NK-92 treated with Interleukin-12 subunit alpha and Interleukin-12 subunit beta, amount 100 ng/mL, for 24 hours (cell line): Measurements from ENCODE around the gene MYO9B.
"Not testable (repeated sequence)": the region's sequence is repeated elsewhere in the genome, so short reads cannot be mapped to it uniquely, and the experiment has no call there.

ENCODE experiments used
- DNase-seq: peaks from one replicate; lab custom pipeline; 2025; lab: John Stamatoyannopoulos, UW

Gene MYO9B

GRCh38 chr19:17145546-17146497 lies 70.2 kb downstream of the MYO9B start:
- DNase-seq = no peak

DNA sequence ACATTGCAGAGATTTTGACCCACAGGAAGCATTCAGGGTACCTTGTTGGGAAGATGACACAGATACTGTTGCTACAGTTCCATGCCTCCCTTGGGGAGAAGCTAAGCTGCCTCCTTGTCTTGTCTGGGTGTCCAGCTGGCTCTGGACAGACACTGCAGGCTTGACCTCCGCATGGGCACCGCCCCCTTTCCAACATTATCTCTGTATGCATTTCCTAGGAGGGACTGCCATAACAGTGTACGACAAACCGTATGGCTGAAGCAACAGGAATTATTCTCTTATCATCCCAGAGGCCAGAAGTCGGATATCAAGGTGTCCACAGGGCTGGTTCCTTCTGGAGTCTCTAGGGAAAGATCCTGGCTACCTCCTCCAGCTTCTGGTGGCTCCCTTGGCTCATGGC lies 72.6 kb downstream of the MYO9B start:
- no peak for DNase-seq

- DNase-seq = no peak
Observed at GRCh38 chr19:17149393-17150135, 74.0 kb downstream of the MYO9B start.

DNA sequence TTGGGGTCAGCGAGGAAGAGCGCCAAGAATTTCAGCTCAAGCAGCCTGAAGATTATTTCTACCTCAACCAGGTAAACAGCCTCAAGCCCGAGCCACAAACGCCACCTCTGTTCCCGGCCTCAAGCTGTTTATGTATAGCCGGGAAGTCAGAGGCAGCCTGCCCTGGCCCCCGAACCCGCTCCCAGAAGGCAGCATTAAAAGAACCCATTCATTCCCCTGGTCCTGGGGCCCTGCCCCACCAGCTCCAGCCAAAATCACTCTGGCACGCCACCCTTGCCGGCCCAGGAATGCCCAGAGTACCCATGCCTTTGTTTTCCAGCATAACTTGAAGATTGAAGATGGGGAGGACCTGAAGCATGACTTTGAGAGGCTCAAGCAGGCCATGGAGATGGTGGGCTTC lies 78.4 kb downstream of the MYO9B start:
- DNase-seq = no peak

DNA sequence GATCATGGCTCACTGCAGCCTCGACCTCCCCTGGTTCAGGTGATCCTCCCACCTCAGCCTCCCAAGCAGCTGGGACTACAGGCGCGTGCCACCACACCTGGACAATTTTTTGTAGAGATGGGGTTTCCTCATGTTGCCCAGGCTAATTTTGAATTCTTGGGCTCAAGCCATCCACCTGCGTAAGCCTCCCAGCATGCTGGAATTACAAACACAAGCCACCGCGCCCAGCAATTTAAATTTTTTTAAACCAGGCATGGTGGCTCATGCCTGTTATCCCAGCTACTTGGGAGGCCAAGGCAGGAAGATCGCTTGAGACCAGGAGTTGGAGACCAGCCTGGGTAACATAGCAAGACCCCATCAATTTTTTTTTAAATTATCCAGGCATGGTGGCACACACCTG lies 79.7 kb downstream of the MYO9B start:
- no peak for DNase-seq

GRCh38 chr19:17156296-17156946 lies 80.8 kb downstream of the MYO9B start:
- no peak for DNase-seq

DNA sequence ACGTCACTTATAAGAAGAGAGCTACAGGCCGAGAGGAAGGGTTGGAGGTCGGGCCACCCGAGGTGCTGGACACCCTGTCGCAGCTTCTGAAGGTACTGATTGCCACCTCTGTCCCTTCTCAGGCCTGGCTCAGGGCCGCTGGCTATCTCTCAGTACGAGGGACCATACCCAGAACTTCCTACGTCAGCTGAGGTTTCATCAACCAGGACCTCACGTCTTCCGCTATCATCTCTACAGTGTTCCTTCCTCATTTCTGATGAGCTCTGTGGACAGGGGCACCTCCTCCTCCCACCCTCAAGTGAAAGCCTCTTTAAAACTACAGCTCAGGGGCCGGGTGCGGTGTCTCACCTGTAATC lies 81.3 kb downstream of the MYO9B start:
- DNase-seq = no peak

- DNase-seq = no peak
Observed at GRCh38 chr19:17158584-17158983, 83.0 kb downstream of the MYO9B start.

GRCh38 chr19:17159466-17160393 lies 84.2 kb downstream of the MYO9B start:
- no peak for DNase-seq

GRCh38 chr19:17160908-17161307 lies 85.3 kb downstream of the MYO9B start:
- no peak for DNase-seq

- DNase-seq = not testable (repeated sequence)
Observed at GRCh38 chr19:17162131-17162530, 86.6 kb downstream of the MYO9B start.

DNA sequence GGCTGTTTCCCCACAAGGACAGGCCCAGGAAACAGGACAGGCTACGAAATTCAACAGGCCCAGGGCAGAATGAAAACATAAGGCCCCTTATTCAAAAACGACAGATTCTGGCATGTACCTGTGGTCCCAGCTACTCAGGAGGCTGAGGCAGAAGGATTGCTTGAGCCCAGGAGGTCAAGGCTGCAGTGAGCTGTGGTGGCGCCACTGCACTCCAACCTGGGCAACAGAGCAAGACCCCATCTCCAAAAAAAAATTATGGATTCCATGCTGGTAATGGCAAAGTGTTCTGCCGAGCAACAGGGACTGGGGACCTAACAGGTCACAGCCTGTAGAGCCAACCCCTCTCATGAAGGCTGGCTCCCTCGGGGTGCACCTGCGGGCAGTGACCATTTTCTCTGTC lies 87.0 kb downstream of the MYO9B start:
- DNase-seq = no peak

GRCh38 chr19:17163652-17164051 lies 88.1 kb downstream of the MYO9B start:
- DNase-seq = no peak

DNA sequence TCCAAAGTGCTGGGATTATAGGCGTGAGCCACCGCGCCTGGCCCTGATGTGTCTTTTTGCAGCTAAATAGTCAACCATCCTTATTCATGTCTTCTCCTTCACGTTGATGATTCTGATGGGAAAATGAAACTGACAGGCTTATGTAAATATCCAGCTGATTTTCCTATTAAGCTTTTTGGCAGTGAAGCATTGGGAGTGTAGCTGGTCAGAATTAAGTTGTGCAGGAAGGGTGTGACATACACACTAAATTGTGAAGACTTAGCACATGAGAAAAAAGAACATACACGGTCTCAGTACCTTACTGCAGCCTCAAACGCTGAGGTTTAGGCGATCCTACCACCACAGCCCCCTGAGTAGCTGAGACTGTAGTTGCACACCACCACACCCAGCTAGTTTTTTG lies 89.1 kb downstream of the MYO9B start:
- no peak for DNase-seq

- DNase-seq = no peak
Observed at GRCh38 chr19:17165715-17166114, 90.1 kb downstream of the MYO9B start.

DNA sequence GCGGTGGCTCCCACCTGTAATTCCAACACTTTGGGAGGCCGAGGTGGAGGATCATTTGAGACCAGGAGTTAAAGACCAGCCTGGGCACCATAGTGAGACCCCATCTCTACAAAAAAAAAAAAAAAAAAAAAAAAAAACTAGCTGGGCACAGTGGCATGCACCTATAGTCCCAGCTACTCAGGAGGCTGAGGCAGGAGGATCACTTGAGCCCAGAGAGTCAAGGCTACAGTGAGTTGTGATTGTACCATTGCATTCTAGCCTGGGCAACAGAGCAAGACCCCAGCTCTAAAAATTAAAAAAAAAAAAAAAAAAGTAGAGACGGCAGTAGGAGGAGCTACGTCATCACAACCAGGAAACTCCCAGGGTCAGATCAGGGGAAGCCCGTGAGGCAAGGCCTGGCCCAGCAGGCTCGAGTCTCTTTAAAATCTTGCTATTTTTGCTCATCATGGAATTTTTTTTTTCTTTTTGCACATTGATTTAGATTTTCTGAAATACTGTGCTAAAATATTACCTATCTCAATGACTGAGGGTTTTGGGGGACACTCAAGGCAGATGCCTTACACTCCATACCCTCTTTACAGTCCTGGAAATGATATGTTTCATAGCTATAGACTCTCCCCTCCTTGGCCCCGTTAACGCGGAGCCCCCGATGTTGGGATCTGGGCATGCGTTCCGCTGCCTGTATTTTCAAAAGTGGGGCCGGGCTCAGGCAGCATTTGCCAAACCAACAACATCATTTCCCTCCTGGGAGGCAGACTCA lies 95.1 kb downstream of the MYO9B start:
- no peak for DNase-seq

GRCh38 chr19:17171874-17172273 lies 96.3 kb downstream of the MYO9B start:
- DNase-seq = no peak

DNA sequence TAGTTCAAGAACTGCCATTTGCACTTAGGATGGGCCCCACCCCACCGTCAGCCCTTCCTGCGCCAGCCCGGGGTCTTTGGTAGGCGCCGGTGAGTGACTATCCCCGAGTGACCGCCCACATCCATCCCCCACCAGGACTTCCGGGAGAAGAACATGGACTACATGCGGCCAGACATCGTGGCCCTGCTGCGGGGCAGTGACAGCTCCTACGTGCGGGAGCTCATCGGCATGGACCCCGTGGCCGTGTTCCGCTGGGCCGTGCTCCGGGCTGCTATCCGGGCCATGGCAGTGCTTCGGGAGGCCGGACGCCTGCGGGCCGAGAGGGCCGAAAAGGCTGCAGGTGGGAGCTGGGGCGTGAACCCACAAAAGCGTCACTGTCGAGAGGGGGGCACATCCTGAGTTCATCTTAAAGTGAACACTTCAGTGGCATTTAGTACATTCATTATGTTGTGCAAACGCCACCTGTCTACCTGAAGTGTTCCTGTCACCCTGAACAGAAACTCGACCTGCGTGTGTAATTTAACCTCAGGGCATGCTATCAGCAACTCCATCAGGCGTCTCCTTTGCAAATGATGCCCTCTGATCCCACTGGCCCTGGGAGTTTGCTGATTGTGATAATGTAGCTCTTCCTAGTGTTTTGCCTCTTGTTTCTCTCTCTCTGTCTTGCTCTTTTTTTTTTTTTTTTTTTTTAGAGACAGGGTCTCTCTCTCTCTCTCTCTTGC lies 97.2 kb downstream of the MYO9B start:
- no peak for DNase-seq

- no peak for DNase-seq
Observed at GRCh38 chr19:17178291-17178690, 102.7 kb downstream of the MYO9B start.

DNA sequence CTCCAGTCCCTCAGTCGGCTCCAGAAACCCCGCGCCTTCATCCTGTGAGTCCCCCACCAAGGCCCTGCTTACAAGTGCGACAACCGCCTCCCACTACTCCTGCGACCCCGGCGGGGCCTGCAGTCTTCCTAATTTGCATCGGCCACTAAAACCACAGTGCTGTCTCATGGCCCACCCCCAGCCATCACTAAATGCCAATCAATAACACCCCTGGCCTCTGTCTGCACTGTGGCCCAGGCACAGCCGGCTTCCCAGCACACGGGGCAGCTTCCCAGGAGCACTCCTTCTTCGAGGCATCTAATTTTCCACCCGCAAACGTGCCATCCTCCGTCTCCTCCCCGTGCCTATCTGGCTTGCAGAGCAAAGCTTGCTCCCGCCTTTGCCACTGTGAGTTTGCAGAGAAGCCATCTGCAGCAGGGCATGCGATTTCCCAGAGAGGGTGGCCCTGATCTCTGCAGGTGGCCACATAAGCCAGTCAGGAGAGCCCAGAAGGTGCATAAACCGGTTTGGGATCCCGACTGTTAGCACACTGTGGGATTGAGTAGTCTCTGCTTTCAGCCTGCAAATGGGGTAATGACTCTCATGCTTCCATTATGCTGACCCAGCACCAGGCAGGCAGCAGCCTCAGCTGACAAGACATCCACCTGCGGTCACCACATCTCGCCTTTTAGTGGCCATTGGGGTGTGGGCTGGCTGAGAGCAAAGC lies 105.6 kb downstream of the MYO9B start:
- no peak for DNase-seq
